ENCODE measurements around the gene PAWR. TPM values are rescaled to one million over a fixed set of nuclear protein-coding genes. Genes with fewer than 3 reads are reported as not detected.
"Not testable (repeated sequence)": the region's sequence is repeated elsewhere in the genome, so short reads cannot be mapped to it uniquely, and the experiment has no call there.

PAWR gene
- total RNA-seq, 4 donors from 2014 or later = 0.51 to 1.4 (median 0.72) TPM

DNA sequence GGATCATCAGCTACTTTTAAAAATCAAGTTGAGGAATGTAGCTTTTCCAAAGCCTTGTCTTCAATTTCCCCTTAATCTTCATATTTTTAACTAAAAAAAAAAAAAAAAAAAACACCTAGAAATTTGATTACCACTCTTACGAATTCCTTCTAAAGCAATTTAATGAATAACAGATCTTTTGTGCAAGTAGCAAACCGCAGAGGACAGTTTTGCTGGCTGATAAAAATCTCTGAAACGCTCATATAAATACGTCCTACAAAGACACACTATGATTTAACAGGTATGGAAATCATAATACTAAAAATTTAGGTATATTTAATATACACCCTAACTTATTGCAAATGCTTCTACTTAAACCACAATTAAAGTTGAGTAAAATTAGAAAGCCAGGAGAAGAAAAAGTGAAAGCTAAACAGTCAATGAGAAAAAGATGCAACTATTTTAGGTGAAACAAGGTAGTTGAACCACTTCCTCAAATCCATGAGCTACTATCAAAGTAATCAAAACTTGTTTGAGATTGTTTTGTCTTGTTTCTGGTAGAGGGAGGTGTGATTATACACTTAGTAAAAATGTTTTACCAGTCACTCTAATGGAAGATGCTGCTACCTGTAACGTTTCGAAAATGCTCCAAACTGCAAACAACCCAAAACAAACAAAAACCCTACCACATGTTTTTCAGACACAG lies 2.2 kb downstream of the PAWR start:
- Histone ChIP-seq H3K4me1 (peaks cover 0 to 4% of the 10 kb centered on the region in 2 donors), H3K27me3 (peaks cover 21 to 40% (median 34%) of the 10 kb centered on the region in 3 donors), H3K36me3 (no peaks in the 10 kb centered on the region), H3K27ac (no peak overlapping the region), H3K9me3 (no peaks in the 10 kb centered on the region), H3K4me3 (peak overlapping the region; percentile 55 to 73 (median 70))
- intact Hi-C loops (cut with DNase I; ENCODE audit: low total_unique reads) (no loop called here), in situ Hi-C loops (cut with MboI; ENCODE audit: low sequenced_read_pairs in 4 of 4) (no loop called here)
- DNase-seq (no peak), ATAC-seq (no peak)
- TF ChIP-seq, protein P1, sequence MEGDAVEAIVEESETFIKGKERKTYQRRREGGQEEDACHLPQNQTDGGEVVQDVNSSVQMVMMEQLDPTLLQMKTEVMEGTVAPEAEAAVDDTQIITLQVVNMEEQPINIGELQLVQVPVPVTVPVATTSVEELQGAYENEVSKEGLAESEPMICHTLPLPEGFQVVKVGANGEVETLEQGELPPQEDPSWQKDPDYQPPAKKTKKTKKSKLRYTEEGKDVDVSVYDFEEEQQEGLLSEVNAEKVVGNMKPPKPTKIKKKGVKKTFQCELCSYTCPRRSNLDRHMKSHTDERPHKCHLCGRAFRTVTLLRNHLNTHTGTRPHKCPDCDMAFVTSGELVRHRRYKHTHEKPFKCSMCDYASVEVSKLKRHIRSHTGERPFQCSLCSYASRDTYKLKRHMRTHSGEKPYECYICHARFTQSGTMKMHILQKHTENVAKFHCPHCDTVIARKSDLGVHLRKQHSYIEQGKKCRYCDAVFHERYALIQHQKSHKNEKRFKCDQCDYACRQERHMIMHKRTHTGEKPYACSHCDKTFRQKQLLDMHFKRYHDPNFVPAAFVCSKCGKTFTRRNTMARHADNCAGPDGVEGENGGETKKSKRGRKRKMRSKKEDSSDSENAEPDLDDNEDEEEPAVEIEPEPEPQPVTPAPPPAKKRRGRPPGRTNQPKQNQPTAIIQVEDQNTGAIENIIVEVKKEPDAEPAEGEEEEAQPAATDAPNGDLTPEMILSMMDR (IDR thresholded peaks at IDR 0.05 in 4 of 5, conservative IDR thresholded peaks at IDR 0.05 in 1 of 5) = no peak
- no peak for TF ChIP-seq POLR2A (IDR thresholded peaks at IDR 0.05)

DNA sequence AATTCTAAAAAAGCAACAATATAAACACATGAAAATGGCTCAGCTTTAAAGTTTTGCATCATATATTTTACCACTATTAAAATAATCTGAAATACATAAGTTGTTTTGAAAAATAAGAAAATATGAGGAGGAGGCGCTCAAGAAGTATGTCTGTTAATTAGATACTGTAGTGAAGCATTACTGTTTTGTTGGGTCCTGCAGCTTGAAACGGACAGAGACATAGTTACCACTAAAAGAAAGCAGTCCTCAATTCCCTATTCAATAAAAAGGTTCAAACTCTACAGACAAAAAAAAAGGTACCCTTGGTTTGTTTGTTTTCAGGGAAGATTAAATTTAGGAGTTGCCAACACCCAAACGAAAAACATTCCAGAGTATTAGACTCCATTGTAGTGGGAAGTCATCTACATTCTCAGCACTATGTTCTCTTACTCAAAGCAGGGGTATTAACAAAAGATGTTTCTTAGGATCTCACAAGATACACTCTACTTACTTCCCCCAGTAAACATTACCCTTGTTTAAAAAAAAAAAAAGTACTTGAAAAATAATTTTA lies 3.0 kb downstream of the PAWR start:
- ATAC-seq (no peak), DNase-seq (no peak)
- peak overlapping the region in 2 of 4 donors; percentile 3 to 55 for H3K4me3 ChIP-seq
- H3K27me3 ChIP-seq = peaks cover 21 to 34% (median 34%) of the 10 kb centered on the region in 3 donors
- TF ChIP-seq, protein P1 (IDR thresholded peaks at IDR 0.05 in 4 of 5, conservative IDR thresholded peaks at IDR 0.05 in 1 of 5) = no peak
- TF ChIP-seq POLR2A (IDR thresholded peaks at IDR 0.05) = no peak
- H3K4me1 ChIP-seq = peaks cover 0 to 4% of the 10 kb centered on the region in 2 donors
- in situ Hi-C loops (cut with MboI; ENCODE audit: low sequenced_read_pairs in 4 of 4) = no loop called here
- intact Hi-C loops (cut with DNase I; ENCODE audit: low total_unique reads) = no loop called here
- no peak overlapping the region for H3K27ac ChIP-seq
- no peaks in the 10 kb centered on the region for H3K9me3 ChIP-seq
- no peaks in the 10 kb centered on the region for H3K36me3 ChIP-seq

DNA sequence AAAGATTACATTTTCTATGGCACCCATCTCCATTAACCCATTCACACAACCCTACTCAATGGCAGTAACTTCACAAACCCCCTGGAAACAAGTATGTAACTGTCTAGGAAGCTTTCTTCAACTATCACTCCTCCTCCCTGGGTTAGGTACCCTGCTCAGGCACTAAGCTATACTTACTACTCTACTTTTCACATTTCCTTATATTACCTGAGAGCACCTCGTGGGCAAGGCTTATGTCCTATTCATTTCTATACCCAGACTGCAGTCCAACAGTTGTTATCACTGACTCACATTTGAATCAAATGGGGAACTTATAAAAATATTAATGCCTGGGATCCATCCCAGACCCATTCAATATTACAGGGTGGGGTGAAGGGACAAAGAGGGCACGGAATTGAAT lies 4.6 kb downstream of the PAWR start:
- Histone ChIP-seq H3K9me3 (no peaks in the 10 kb centered on the region), H3K4me1 (peaks cover 0 to 4% of the 10 kb centered on the region in 2 donors), H3K27ac (no peak overlapping the region), H3K4me3 (no peak overlapping the region), H3K27me3 (peaks cover 9 to 23% (median 20%) of the 10 kb centered on the region in 3 donors), H3K36me3 (no peaks in the 10 kb centered on the region)
- ATAC-seq = no peak
- no peak for DNase-seq
- no peak for TF ChIP-seq POLR2A (IDR thresholded peaks at IDR 0.05)
- TF ChIP-seq, protein P1 (IDR thresholded peaks at IDR 0.05 in 4 of 5, conservative IDR thresholded peaks at IDR 0.05 in 1 of 5) = no peak
- in situ Hi-C loops (cut with MboI; ENCODE audit: low sequenced_read_pairs in 4 of 4) = no loop called here
- intact Hi-C loops (cut with DNase I; ENCODE audit: low total_unique reads) = no loop called here

GRCh38 chr12:79685068-79685467 lies 5.7 kb downstream of the PAWR start:
- intact Hi-C loops (cut with DNase I; ENCODE audit: low total_unique reads) = no loop called here
- no peak for TF ChIP-seq POLR2A (IDR thresholded peaks at IDR 0.05)
- TF ChIP-seq, protein P1 (IDR thresholded peaks at IDR 0.05 in 4 of 5, conservative IDR thresholded peaks at IDR 0.05 in 1 of 5) = no peak
- ATAC-seq (no peak), DNase-seq (no peak)
- Histone ChIP-seq H3K36me3 (no peaks in the 10 kb centered on the region), H3K27ac (no peak overlapping the region), H3K4me3 (no peak overlapping the region), H3K9me3 (no peaks in the 10 kb centered on the region), H3K27me3 (peaks cover 7 to 14% (median 12%) of the 10 kb centered on the region in 3 donors), H3K4me1 (peaks cover 0 to 4% of the 10 kb centered on the region in 2 donors)
- in situ Hi-C loops (cut with MboI; ENCODE audit: low sequenced_read_pairs in 4 of 4) = no loop called here

GRCh38 chr12:79684338-79684737 lies 6.4 kb downstream of the PAWR start:
- H3K27me3 ChIP-seq = peaks cover 5 to 13% (median 8%) of the 10 kb centered on the region in 3 donors
- H3K36me3 ChIP-seq; H3K27ac ChIP-seq; ATAC-seq; H3K4me1 ChIP-seq; H3K9me3 ChIP-seq; H3K4me3 ChIP-seq; in situ Hi-C loops (cut with MboI; ENCODE audit: low sequenced_read_pairs in 4 of 4); DNase-seq; intact Hi-C loops (cut with DNase I; ENCODE audit: low total_unique reads): not testable (repeated sequence)

Data from gastrocnemius medialis (tissue), 4 donors.